GM19240 (cell line): Measurements from ENCODE around the gene APPL2.
A peak's percentile ranks its signal among the peaks of the same experiment; 100 is the strongest.

Experiments used
- DNase-seq: peaks from one replicate; pipeline ENCODE4 v3.0.0; 2011; ENCODE audit warnings: low spot score; ENCODE audit not compliant: insufficient read length

The APPL2 gene

GRCh38 chr12:105235732-105236476 lies at the start of gene APPL2:
APPL2 (minus strand) TSS chr12:105236174; CDS start chr12:105236012, 162 bp downstream.
- DNase-seq, result peak; percentile 91

DNA sequence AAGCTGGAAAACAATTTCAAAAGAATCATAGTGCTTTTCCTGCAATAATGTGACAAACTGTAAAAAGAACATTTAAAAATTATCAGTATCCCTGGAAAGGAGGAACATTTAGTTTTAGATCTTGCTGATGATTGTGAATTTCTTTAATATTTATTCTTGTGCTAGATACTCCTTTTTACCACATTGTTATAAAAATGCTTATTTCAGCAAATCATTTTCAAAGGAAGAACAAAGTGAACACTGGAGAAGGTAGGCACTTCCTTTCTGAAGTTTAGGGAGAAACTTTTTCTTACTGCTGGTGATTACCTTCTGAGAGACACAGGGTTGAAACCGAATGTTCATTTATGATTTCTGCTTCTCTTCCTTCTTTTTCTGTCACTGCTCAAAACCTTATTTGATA lies 49.4 kb upstream of the APPL2 start:
- no peak for DNase-seq

- no peak for DNase-seq
Measured at GRCh38 chr12:105281694-105282049, 45.7 kb upstream of the APPL2 start.

GRCh38 chr12:105280966-105281693 lies 45.2 kb upstream of the APPL2 start:
- DNase-seq, result no peak

DNA sequence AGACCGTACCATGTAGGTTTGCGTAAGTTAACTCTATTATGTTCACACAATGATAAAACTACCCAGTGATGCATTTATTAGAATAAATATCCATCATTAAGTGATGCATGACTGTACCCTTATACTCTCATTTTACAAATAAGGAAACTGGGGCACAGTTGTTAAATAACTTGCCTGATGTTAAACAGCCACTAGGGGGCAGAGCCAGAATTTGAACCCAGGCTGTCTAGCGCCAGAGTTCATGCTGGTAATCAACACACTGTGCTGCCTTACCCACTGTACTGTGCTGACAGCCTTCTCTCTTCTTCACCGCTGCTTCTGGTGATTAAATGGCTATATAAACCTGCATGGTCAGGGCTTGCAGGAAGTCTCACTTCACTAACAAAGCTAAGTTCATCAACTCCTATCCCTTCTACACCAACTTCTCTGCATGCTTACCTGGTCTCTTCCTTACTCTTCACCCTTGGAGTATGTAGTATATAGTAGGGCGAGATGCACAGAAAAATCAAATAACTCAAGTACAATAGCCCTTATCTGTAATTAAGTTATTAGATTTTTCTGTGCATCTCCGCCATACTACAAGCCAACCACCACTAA lies 43.6 kb upstream of the APPL2 start:
- DNase-seq, result no peak

DNA sequence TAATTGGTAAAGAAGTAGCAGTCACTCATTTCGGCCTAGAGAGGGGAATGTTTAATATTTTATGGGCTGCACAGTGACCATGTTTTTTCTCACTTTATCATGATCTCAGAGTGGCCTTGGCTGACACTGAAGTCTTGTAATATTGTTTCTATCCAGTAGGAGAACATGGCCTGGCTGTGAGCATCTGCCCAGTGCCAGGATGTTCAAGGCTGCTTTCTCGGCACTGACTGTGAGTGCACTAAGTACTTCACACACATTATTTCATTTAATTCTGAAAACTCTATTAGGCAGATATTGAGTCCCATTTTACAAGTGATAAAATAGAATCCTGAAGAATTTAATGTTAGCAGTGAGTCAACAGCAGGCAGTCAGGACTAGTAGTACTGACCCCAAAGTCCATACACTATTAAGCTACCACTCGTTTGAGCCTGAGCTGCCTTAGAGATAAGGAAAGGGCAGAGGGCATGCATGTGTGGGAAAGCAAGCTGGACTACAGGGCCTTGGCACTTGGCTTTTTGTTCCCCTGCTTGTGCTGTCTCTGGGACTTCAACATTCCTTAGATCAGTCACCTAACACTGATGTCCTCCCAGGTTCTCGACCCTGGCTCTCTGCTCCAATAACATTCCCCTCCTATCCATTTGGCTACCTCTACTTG lies 42.2 kb upstream of the APPL2 start:
- no peak for DNase-seq

DNA sequence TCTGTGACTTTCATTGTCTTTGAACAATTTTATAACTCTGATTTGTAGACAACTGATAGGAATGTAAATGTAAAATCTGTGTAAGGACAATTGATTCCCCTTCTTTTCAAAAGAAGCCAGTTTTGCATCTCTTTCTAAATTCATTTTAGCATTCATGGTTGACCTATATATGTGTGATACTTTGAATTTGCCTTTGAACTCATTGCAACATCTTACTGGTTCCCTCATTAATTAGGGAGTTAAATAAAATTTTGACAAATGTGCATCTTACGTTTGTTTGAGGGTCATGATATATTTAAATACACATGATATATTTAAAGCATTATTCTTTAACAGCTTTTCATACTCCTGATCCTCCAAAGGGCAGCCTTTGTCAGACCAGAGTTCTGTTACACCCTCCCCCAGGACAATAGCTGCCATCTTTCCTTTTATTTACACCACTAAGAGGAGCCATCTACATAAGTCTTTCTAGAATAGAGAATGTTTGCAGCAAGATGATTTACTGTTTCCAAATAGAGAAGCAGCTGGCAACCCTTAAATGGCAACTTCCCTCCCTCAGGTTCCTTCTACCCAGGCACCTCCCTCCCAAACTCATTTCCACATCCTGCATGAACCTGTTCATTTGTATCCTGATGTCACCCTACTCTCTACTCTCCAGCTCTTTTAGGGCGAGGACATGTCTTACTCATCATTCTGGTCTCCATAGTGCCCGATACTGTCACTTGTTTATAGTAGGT lies 40.2 kb upstream of the APPL2 start:
- DNase-seq, result no peak

DNA sequence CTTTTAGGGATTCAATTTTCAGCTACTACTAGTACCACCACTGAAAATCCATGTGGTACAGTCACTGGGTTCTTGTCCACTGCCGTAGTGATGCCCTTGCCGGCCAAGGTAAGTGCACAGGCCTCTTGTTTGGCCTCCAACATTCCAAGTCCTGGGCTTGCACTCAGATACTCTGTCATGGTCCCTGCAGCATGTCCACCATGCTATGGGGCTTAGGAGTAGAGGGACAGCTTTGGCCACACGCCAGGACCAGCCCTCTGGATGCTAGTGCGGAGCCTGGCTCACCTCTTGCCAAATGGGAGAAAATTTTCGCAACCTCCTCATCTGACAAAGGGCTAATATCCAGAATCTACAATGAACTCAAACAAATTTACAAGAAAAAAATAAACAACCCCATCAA lies 38.6 kb upstream of the APPL2 start:
- DNase-seq, result no peak

DNA sequence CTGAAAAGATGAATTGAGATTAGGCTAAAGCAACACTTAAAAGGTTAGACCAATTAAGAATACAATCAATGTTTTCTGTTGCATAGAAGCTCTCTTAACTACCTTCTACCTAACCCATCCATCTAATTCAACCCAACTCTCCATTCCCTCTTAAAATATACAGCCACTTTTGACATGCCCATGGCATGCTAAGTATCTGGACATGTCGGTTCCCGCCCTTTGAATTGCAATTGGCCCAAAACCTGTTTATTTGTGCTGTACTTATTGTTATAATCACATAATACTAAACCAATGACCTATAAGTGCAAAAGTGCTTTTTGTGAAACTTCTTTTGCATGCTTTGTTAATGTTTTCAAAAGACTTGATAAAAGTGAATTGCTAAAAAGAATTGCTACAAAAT lies 37.6 kb upstream of the APPL2 start:
- DNase-seq, result no peak

DNA sequence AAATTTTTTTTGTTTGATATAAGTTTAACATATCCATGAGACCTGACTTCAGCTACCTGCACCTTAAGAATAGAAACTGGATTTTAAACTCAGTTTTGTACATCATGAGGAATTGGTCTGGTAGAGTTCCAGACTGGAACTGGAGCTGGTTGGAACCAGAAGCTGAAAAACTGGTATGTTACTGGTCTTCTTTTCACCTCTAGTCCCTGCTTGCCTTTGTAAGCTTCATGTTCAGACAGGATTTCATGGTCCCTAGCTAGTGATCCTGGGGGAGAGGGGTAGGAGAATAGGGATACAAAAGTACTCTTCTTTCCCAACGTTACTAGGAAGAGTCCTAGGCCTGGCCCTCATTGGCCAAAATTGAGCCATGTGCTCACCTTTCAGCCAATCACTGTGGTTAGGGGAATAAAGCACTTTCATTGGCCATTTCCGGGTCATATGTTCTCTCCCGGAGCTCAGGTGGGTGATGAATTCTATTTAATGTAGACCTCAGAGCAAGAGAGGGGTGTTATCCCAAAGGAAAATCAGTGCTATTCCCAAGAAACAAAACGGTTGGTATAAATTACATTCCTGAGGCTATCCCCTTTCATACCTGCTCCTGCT lies 36.9 kb upstream of the APPL2 start:
- no peak for DNase-seq

GRCh38 chr12:105272152-105272551 lies 36.2 kb upstream of the APPL2 start:
- no peak for DNase-seq

DNA sequence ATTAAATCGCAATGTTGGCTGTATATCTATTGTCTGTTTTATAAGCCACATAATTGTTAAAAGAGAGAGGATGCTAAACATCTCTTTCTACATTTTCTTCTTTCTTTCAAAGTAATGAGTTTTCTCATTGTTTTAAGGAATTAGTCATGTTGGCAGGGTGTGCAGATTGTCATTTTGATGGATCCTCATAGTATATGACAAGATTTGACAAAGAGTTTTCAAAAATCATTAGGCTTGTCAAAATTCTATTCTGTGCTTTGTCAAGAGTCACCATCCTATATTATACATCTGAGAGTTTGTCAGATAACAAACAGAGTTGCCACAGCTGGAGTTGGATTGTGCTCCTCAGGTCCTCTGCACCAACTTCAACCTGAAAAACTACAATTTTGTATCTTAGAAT lies 35.4 kb upstream of the APPL2 start:
- no peak for DNase-seq

GRCh38 chr12:105270671-105271255 lies 34.8 kb upstream of the APPL2 start:
- DNase-seq, result no peak

- no peak for DNase-seq
Measured at GRCh38 chr12:105267711-105268110, 31.7 kb upstream of the APPL2 start.

- no peak for DNase-seq
Measured at GRCh38 chr12:105264771-105265170, 28.8 kb upstream of the APPL2 start.

DNA sequence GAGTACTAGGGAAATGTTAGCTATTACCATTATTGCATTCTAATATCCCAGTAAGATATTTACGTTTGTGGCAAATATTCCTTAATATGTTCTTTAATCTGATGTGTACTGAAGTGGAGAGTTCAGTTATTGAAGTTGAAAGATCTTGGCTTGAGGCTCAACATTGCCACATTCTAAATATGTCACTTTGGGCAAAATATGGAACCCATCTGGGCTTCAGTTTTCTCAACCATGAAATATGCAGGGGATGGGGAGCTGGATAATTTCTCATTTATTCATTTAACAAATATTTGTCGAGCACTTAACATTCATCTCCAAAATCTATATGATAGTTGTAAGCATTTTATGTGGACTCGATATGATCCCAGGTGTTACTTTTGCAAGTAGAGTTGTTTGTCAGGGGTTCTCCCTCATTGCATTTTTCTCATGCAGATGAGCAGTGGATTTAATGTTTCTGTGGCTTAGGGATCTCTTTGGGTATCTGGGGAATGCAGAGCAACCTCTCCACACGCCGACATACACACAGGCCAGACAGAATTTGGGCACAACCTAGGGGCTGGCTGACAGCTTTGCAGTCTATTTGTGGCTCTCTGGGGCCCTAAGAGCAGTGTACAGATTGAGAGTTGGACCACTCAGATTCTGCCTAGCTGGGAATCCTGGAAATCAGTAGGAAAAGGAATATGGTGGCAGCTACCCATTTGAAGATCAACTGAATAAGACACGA lies 26.6 kb upstream of the APPL2 start:
- no peak for DNase-seq

GRCh38 chr12:105261010-105261409 lies 25.0 kb upstream of the APPL2 start:
- DNase-seq, result no peak

DNA sequence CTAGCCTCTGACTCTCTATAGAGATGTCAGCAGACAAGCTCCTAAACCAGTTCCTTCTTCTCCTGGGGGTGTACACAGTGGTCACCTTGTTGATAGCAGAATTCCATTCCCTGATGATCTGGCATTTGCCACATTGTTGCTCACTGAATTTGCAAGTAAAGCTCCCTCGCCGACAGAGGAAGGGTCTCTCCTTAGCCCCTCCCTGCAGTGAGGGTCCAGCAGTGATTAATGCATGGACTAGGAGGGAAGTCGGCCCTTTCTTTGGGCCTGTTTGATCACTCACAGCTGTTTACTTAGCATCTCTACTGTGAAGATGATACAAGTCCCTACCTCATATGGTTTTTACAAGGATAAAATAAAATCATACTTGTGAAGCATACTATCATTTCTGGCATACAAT lies 23.3 kb upstream of the APPL2 start:
- no peak for DNase-seq

DNA sequence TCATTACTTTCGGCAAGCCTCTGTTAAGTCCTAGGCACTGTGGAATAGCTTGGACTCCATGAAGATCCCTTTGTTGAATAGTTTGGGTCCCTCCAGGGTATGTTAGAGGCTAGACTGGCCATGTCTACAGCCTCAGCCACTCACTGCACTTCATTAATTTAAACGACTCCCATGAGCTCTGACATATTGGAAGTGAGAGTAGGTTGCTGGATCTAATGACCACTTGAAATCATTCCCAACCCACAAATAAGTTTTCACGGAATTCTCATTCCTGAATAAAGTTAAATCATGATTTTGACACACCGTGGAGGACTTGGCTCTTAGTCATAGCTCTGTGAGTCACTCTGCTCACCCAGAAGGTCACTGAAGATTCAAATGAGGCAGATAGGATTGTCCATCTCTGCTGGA lies 21.4 kb upstream of the APPL2 start:
- DNase-seq, result no peak

- DNase-seq, result no peak
Measured at GRCh38 chr12:105256921-105257320, 20.9 kb upstream of the APPL2 start.
